IMR-90 (cell line): Measurements from ENCODE around the gene ZNF565. TPM values are rescaled to one million over a fixed set of nuclear protein-coding genes. Genes with fewer than 3 reads are reported as not detected.
A peak's percentile ranks its signal among the peaks of the same experiment; 100 is the strongest.

Source experiments
- ATAC-seq: fragments of 200-7000 bp; cut with Tn5 transposase; 2 replicates; pipeline ENCODE4 v1.9.1; 2020; ENCODE audit warnings: low read depth, mild to moderate bottlenecking, moderate library complexity
- BruUV-seq: library from RNA; stranded (reverse); fragments of 400-500 nt; replicated peaks from 2 replicates; lab custom pipeline; 2021; lab: Mats Ljungman, UMichigan
- CTCF ChIA-PET: fragments of 300-600 bp; formaldehyde crosslinking; extraction: SDS; loops from one replicate; lab custom pipeline; 2021; ENCODE audit warnings: antibody characterized with exemption; lab: Yijun Ruan, JAX
- POLR2A ChIA-PET: fragments of 300-600 bp; sonication (Branson Sonifier 250); formaldehyde crosslinking; loops from one replicate; lab custom pipeline; 2022; ENCODE audit warnings: antibody characterized with exemption; ENCODE audit not compliant: unreplicated experiment; lab: Charles Lee
- DNase-seq: peaks from one replicate; pipeline ENCODE4 v3.0.0; 2013
- H2AFZ ChIP-seq: replicated peaks from 2 replicates; pipeline ENCODE3; 2013; ENCODE audit warnings: low read length, mild to moderate bottlenecking; ENCODE audit not compliant: poor library complexity
- H2AK5ac ChIP-seq: 2 replicates; pipeline ENCODE4 v1.6.1; 2013; ENCODE audit warnings: low read depth, low read length, inconsistent platforms
- H2AK9ac ChIP-seq: replicated peaks from 2 replicates; pipeline ENCODE3; 2013; ENCODE audit warnings: mild to moderate bottlenecking, low read depth, low read length, moderate library complexity; ENCODE audit not compliant: poor library complexity
- H2BK120ac ChIP-seq: 2 replicates; pipeline ENCODE4 v1.6.1; 2013; ENCODE audit warnings: low read depth, low read length, inconsistent platforms
- H2BK15ac ChIP-seq: 3 replicates; pipeline ENCODE4 v1.6.1; 2013; ENCODE audit warnings: low read depth, low read length, inconsistent platforms
- H2BK20ac ChIP-seq: 2 replicates; pipeline ENCODE4 v1.6.1; 2013; ENCODE audit warnings: low read depth, mild to moderate bottlenecking, inconsistent platforms, low read length, moderate library complexity
- H2BK5ac ChIP-seq: 2 replicates; pipeline ENCODE4 v1.6.1; 2013; ENCODE audit warnings: mild to moderate bottlenecking, low read depth, low read length, inconsistent platforms; ENCODE audit not compliant: poor library complexity, severe bottlenecking
- H3K14ac ChIP-seq: replicated peaks from 2 replicates; pipeline ENCODE4 v1.6.1; 2013; ENCODE audit warnings: low read depth, low read length, inconsistent platforms
- H3K18ac ChIP-seq: 2 replicates; pipeline ENCODE4 v1.6.1; 2013; ENCODE audit warnings: low read depth, low read length, control low read depth
- H3K23ac ChIP-seq: 2 replicates; pipeline ENCODE4 v1.6.1; 2013; ENCODE audit warnings: low read depth, low read length, inconsistent platforms
- H3K27ac ChIP-seq: 2 replicates; pipeline ENCODE4 v1.5.1; 2013; ENCODE audit warnings: mild to moderate bottlenecking, control low read depth, low read length; ENCODE audit not compliant: insufficient read depth
- H3K27me3 ChIP-seq: 2 replicates; pipeline ENCODE4 v1.6.1; 2013; ENCODE audit warnings: low read length; ENCODE audit not compliant: control insufficient read depth, insufficient read depth
- H3K36me3 ChIP-seq: 2 replicates; pipeline ENCODE4 v1.6.1; 2013; ENCODE audit warnings: low read length, mixed read lengths; ENCODE audit not compliant: control insufficient read depth, insufficient read depth
- H3K4ac ChIP-seq: 2 replicates; pipeline ENCODE4 v1.6.1; 2013; ENCODE audit warnings: low read depth, low read length, inconsistent platforms
- H3K4me1 ChIP-seq: 2 replicates; pipeline ENCODE4 v1.6.1; 2013; ENCODE audit warnings: low read length, mixed read lengths; ENCODE audit not compliant: control insufficient read depth, insufficient read depth
- H3K4me2 ChIP-seq: 2 replicates; pipeline ENCODE4 v1.6.1; 2013; ENCODE audit warnings: low read depth, mild to moderate bottlenecking, control low read depth, low read length, moderate library complexity
- H3K4me3 ChIP-seq: 2 replicates; pipeline ENCODE4 v1.5.1; 2013; ENCODE audit warnings: low read depth, mild to moderate bottlenecking, control low read depth, low read length, moderate library complexity; ENCODE audit not compliant: insufficient read depth
- H3K56ac ChIP-seq: 2 replicates; pipeline ENCODE4 v1.6.1; 2013; ENCODE audit warnings: low read length, inconsistent platforms; ENCODE audit not compliant: insufficient read depth; ENCODE audit errors: extremely low read depth
- H3K79me1 ChIP-seq, 2 experiments: 2 replicates each; pipeline ENCODE4 v1.6.1; 2013; ENCODE audit warnings: low read length in 2 of 2, inconsistent platforms in 1 of 2, low read depth in 1 of 2
- H3K9ac ChIP-seq: 2 replicates; pipeline ENCODE4 v1.6.1; 2013; ENCODE audit warnings: low read depth, low read length, control low read depth
- H3K9me1 ChIP-seq: 2 replicates; pipeline ENCODE4 v1.6.1; 2013; ENCODE audit warnings: low read length, inconsistent platforms; ENCODE audit not compliant: insufficient read depth
- H3K9me3 ChIP-seq: 2 replicates; pipeline ENCODE4 v1.6.1; 2013; ENCODE audit warnings: low read length; ENCODE audit not compliant: control insufficient read depth, insufficient read depth
- H4K20me1 ChIP-seq: 2 replicates; pipeline ENCODE4 v1.6.1; 2013; ENCODE audit warnings: low read length, inconsistent platforms; ENCODE audit not compliant: insufficient read depth
- H4K5ac ChIP-seq: 2 replicates; pipeline ENCODE4 v1.6.1; 2013; ENCODE audit warnings: mild to moderate bottlenecking, low read depth, low read length, control low read depth
- H4K8ac ChIP-seq, 2 experiments: 2 replicates each; pipeline ENCODE4 v1.6.1; 2013; ENCODE audit warnings: low read depth in 2 of 2, low read length in 2 of 2, control low read depth in 1 of 2, inconsistent platforms in 1 of 2
- H4K91ac ChIP-seq: 2 replicates; pipeline ENCODE4 v1.6.1; 2013; ENCODE audit warnings: low read depth, low read length, inconsistent platforms; ENCODE audit not compliant: insufficient read depth
- BHLHE40 ChIP-seq: fragments of 150-350 bp; IDR thresholded peaks from 2 replicates; pipeline ENCODE4 v1.6.1; 2016; ENCODE audit warnings: mild to moderate bottlenecking, low read depth, low read length
- CEBPB ChIP-seq: IDR thresholded peaks from 2 replicates; pipeline ENCODE4 v1.6.1; 2012; ENCODE audit warnings: low read depth, low read length, improper control_type of control experiment
- ELK1 ChIP-seq: fragments of 150-350 bp; IDR thresholded peaks from 2 replicates; pipeline ENCODE4 v1.6.1; 2016; ENCODE audit warnings: low read depth, mild to moderate bottlenecking, low read length, moderate library complexity, borderline replicate concordance
- MAFK ChIP-seq: IDR thresholded peaks from 2 replicates; pipeline ENCODE4 v1.6.1; 2012; ENCODE audit warnings: low read depth, low read length, improper control_type of control experiment
- MXI1 ChIP-seq: IDR thresholded peaks from 2 replicates; pipeline ENCODE4 v1.6.1; 2012; ENCODE audit warnings: low read depth, mild to moderate bottlenecking, low read length, moderate library complexity, borderline replicate concordance
- NFE2L2 ChIP-seq: fragments of 150-350 bp; IDR thresholded peaks from 2 replicates; pipeline ENCODE4 v1.6.1; 2016; ENCODE audit warnings: low read depth, mild to moderate bottlenecking, low read length
- RAD21 ChIP-seq: IDR thresholded peaks from 2 replicates; pipeline ENCODE4 v1.6.1; 2012; ENCODE audit warnings: low read length, improper control_type of control experiment
- RFX5 ChIP-seq: IDR thresholded peaks from 2 replicates; pipeline ENCODE4 v1.8.0; 2012; ENCODE audit warnings: low read depth, mild to moderate bottlenecking, low read length, moderate library complexity
- USF2 ChIP-seq: fragments of 150-350 bp; IDR thresholded peaks from 2 replicates; pipeline ENCODE4 v1.6.1; 2017; ENCODE audit warnings: mild to moderate bottlenecking, antibody characterized with exemption, low read length, low read depth
- WGBS, 2 experiments: methylation state at CpG; one replicate each; pipeline versions ENCODE4 v1.1.5 to v1.1.7; 2013; ENCODE audit warnings: missing lambda C conversion rate in 2 of 2; ENCODE audit not compliant: insufficient read length in 1 of 2; ENCODE audit errors: extremely low coverage in 2 of 2; 5-methylcytosine and 5-hydroxymethylcytosine counted together
- dilution Hi-C: fragments of 300-500 bp; cut with HindIII; formaldehyde crosslinking; loops from one replicate; pipeline ENCODE4 v1.14.3; 2018; ENCODE audit warnings: low sequenced_read_pairs; ENCODE audit not compliant: unreplicated experiment
- in situ Hi-C: fragments of 300-500 bp; cut with MboI; formaldehyde crosslinking; loops from 3 replicates; pipeline ENCODE4 v1.14.3; 2019; ENCODE audit warnings: low sequenced_read_pairs, inconsistent platforms, mixed read lengths
- intact Hi-C: fragments of 100-400 bp; cut with micrococcal nuclease; formaldehyde crosslinking; loops from 2 replicates; pipeline ENCODE4 v1.10.0; 2022
- polyA plus RNA-seq, 3 experiments: library from polyadenylated mRNA; depleted of rRNA; stranded (reverse); fragments of >200 nt; gene quantifications; 2 replicates each; pipeline ENCODE4 v1.2.3, GENCODE V29; 2012; ENCODE audit warnings: low replicate concordance in 1 of 3
- total RNA-seq: library from RNA; depleted of rRNA; stranded (reverse); fragments of >200 nt; gene quantifications from 2 replicates; pipeline ENCODE4 v1.2.3, GENCODE V29; 2012

The ZNF565 gene
- total and polyA plus RNA-seq, 2 of the 4 experiments (the other 2 are of a cell fraction): 2.3 to 7.5 TPM

DNA sequence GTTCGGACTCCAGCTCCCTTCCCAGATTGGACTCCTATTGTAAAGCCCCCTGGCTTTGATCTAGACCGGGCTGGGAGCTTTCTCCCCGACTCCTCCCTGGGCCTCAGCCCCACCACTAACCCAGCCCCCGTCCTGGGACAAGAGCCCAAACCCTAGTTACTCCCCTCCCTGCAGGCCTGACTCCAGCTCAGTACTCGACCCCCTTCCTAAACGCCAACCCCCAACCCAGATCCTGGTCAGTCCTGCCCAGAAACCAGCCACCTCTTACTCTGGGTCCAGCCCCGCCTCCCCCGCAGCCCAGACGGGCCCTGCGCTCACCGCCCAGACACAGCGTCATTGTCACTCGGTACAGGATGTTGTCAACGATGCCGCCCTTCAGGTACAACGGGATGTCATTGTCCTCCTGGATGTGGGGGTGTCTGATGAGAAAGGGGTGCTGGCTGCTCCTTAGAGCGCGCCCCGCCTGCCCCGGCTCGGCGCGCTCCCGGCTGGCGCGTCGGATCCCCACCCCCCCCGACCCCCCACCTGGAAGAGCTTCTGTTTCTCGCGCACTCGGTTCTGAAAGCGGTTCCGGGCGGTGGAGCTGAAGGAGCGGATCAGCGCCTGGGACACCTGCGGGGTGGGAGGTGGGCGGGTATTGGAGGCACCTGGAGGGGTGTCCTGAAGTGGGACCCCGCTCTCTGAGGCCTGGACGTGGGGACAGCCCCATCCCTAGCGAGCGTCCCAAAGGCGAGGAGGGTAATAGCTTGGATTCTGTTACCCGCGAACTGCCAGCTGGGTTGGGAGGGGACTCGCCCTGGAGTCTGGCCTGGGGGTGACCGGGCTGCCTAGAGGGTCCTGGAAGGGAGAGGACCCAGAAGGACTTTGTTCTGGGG is 63.1 kb downstream of the ZNF565 start:
- no peak overlapping the region for H2BK15ac ChIP-seq
- H2AFZ ChIP-seq: peak overlapping the region; percentile 64
- ATAC-seq: peak; percentile 52
- intact Hi-C loops (no loop called here), in situ Hi-C loops (no loop called here), dilution Hi-C loops (no loop called here)
- no peak overlapping the region for H3K4me3 ChIP-seq
- H3K9me3 ChIP-seq: no peaks in the 10 kb centered on the region
- peaks cover 6% of the 10 kb centered on the region; the same call in 1 of the 2 replicates for H3K4me1 ChIP-seq
- H3K18ac ChIP-seq: no peak overlapping the region
- peaks cover 39% of the 10 kb centered on the region for H3K36me3 ChIP-seq
- no peak overlapping the region for H3K14ac ChIP-seq
- 0 out of 2 replicates have a peak overlapping the region, but pooled peaks have one; percentile 65 for H3K23ac ChIP-seq
- no peak for DNase-seq
- H2AK5ac ChIP-seq: no peak overlapping the region
- no peak overlapping the region for H3K9ac ChIP-seq
- no peaks in the 10 kb centered on the region; the same call in 1 of the 2 replicates for H3K9me1 ChIP-seq
- H3K79me1 ChIP-seq: peaks cover 4 to 38% of the 10 kb centered on the region in 2 experiments; a peak in 3 of 4 replicates
- H4K8ac ChIP-seq: no peak overlapping the region; a peak in 1 of 4 replicates
- H2AK9ac ChIP-seq: peak overlapping the region; percentile 87
- peak overlapping the region; percentile 27; the same call in 1 of the 2 replicates for H3K4ac ChIP-seq
- H2BK120ac ChIP-seq: no peak overlapping the region
- H2BK20ac ChIP-seq: no peak overlapping the region
- CTCF ChIA-PET: no interaction called here
- POLR2A ChIA-PET: interaction anchor here (0.6 kb wide), 3 partner anchors 257 to 1148 kb away, joined by 3 to 10 read pairs (median 5); no protein-coding TSS in a partner anchor
- no peaks in the 10 kb centered on the region for H3K27me3 ChIP-seq
- 44% methylated on average over 9 of the region's 47 CpGs; no CpG with 5 or more reads in 1 of the 2 experiments for WGBS, 2 experiments
- TF ChIP-seq RAD21 (no peak), USF2 (no peak), RFX5 (no peak), MAFK (no peak), BHLHE40 (no peak), MXI1 (no peak), NFE2L2 (no peak), ELK1 (no peak), CEBPB (no peak)
- no TSS peak for BruUV-seq
- no peak overlapping the region for H3K27ac ChIP-seq
- H4K20me1 ChIP-seq: peaks cover 11% of the 10 kb centered on the region
- peak overlapping the region; percentile 35; the same call in 1 of the 2 replicates for H3K4me2 ChIP-seq
- no peak overlapping the region for H2BK5ac ChIP-seq
- no peak overlapping the region; the same call in 1 of the 2 replicates for H3K56ac ChIP-seq
- no peak overlapping the region for H4K91ac ChIP-seq
- no peak overlapping the region for H4K5ac ChIP-seq
